Measurements from ENCODE around the gene MKLN1.

MKLN1 gene

DNA sequence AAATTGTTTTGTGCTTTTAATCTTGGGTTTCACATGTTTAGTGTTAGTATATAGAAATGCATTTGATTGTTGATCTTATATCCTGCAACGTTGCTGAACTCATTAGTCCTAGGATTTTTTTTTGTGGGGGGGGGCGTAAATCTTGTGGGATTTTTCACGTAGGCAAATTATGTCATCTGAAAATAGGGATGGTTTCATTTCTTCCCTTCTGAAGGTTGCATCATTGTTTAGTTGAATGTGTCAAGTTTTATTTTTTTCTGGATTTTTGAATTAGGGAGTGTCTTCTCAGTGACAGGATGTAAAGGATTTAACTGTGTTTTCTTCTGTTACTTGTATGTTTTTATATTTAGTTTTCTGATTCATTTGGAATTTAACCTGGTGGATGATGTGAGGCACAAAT is 26.7 kb downstream of the MKLN1 start:
- DNase-seq (ENCODE audit: low spot score), result no peak

- peak; percentile 30 for DNase-seq (ENCODE audit: low spot score)
Observed at GRCh38 chr7:131355917-131356777, 28.5 kb downstream of the MKLN1 start.

DNA sequence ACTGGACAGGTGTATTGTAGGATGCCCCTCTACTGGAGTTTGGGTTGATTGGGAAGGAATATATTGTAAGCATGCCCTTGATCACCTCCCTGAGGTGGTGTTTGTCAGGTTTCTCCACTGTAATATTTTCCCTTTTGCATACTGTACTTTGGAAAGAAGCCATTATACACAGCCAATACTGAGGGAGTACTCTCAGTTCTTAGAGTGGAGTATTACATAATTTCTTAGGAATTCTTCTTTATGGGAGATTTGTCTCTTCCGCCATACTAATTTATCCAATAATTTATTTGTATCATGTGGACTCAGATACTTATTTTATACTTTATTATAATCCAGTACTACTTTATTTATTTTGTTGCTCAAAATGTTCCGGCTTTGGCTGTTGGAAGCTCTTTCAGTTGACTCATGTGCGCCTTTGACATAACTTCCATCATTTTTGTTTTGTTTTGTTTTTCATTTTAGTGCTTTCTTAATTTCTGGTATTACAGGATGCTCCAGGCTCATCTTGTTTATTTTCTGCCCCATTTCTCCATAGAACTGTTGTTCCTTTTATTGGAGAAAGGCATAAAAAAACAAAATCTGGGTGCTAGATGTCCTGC is 29.7 kb downstream of the MKLN1 start:
- no peak for DNase-seq (ENCODE audit: low spot score)

DNA sequence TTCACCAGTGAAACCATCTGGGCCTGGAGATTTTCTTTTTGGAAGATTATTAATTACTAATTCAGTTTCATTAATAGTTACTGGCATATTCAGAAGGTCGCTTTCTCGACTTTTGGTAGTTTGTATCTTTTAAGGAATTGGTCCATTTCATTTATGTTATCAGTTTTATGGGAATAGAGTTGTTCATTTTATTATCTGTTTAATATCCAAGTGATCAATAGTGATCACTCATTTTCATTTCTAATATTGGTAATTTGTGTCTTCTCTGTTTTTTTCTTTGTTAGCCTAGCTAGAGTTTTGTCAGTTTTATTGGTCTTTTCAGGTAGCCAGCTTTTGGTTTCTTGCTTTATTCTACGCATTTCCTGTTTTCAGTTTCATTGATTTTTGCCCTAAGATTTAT is 31.0 kb downstream of the MKLN1 start:
- no peak for DNase-seq (ENCODE audit: low spot score)

DNA sequence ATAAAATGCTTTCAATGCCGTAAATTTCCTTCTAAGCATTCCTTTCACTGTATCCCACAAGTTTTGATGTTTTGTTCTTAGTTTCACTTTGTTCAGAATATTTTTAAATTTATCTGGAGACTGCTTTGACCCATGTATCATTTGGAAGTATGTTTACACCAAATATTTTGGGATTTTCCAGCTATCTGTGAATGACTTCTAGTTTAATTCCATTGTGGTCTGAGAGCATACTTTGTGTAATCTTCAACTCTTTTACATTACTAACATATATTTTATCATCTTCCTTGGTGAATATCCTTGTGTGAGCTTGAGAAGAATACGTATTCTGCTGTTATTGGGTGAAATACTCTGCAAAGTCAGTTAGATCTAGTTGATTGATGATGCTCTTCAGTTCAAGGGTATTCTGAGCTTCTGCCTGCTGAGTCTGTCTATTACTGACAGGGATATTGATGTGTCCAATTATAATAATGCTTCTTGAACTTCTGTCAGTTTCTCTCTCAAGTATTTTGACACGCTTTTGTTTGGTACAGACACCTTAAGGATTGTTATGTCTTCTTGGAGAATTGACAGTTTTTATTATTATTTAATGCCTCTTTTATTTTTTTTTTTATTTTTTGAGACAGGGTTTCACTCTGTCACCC is 31.6 kb downstream of the MKLN1 start:
- DNase-seq (ENCODE audit: low spot score), result no peak

GRCh38 chr7:131363719-131364118 is 36.0 kb downstream of the MKLN1 start:
- DNase-seq (ENCODE audit: low spot score), result no peak

DNA sequence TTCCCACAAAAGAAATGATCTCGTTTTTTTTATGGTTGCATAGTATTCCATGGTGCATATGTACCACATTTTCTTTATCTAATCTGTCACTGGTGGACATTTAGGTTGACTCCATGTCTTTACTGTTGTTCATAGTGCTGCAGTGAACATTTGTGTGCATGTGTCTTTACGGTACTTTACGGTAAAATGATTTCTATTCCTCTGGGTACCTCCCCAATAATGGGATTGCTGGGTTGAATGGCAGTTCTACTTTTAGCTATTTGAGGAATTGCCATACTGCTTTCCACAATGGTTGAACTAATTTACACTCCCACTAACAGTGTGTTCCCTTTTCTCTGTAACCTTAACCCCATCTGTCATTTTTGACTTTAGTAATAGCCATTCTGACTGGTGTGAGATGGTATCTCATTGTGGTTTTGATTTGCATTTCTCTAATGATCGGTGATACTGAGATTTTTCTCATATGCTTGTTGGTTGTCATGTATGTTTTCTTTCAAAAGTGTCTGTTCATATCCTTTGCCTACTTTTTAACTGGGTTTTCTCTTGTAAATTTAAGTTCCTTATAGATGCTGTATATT is 37.2 kb downstream of the MKLN1 start:
- DNase-seq (ENCODE audit: low spot score), result no peak

GRCh38 chr7:131365838-131366237 is 38.2 kb downstream of the MKLN1 start:
- no peak for DNase-seq (ENCODE audit: low spot score)

DNA sequence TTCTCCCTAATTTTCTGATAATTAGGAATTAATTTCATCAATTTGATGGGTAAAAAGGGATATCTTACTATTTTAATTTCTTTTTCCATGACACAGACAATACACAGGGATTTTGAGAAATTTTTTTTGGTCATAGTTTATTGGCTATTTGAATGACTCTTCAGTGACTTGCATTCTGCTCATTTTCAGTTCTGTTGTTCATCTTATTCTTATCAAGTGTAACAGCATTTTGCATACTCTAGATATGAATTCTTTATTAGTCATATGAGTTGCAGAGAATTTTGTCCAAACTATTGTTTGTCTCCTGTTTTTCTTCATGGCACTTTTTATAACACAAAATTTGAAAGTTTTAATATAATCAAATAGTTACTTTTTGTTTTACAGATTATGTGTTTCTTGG is 41.7 kb downstream of the MKLN1 start:
- no peak for DNase-seq (ENCODE audit: low spot score)

DNA sequence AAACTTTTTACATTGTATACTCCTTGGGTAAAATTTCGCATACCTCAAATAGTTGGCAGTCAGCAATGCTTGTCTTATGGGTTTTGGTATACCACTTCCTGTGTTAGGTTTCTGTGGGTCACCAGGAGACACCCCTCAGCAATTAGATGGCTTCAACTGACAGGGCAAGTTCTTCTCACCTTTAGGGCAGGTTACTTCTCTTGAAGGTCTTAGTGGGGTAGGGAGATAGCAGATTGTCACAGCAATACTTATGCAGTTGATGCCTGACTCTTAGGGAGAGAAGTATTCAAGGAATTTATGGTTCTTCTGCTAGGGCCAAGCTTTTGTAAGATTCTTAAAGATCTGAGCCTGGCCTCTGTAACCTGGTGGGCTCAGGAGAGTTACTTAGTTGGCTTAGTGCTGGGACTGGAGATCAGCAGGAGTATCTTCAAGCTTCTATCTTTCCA is 42.9 kb downstream of the MKLN1 start:
- DNase-seq (ENCODE audit: low spot score), result no peak

GRCh38 chr7:131371411-131371810 is 43.7 kb downstream of the MKLN1 start:
- no peak for DNase-seq (ENCODE audit: low spot score)

- no peak for DNase-seq (ENCODE audit: low spot score)
Observed at GRCh38 chr7:131372554-131372953, 44.9 kb downstream of the MKLN1 start.

DNA sequence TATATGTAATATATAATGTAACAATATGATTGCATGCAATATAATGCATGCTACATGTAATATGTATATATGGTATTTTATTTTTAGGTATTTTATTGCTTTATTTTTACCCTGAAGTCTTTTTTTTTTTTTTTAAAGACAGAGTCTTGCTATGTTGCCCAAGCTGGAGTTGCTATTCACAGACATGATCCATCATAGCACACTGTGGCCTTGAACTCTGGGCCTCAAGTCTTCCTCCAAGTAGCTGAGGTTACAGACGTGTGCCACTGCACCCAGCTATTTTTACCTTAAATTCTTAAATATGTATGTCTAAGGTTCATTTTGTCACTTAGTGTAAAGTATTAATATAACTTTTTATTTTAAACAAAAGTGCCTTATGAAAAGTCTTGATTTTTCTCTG is 47.1 kb downstream of the MKLN1 start:
- DNase-seq (ENCODE audit: low spot score), result no peak

GRCh38 chr7:131381069-131381838 is 53.6 kb downstream of the MKLN1 start:
- no peak for DNase-seq (ENCODE audit: low spot score)

GRCh38 chr7:131383417-131384285 is 56.0 kb downstream of the MKLN1 start:
- no peak for DNase-seq (ENCODE audit: low spot score)

DNA sequence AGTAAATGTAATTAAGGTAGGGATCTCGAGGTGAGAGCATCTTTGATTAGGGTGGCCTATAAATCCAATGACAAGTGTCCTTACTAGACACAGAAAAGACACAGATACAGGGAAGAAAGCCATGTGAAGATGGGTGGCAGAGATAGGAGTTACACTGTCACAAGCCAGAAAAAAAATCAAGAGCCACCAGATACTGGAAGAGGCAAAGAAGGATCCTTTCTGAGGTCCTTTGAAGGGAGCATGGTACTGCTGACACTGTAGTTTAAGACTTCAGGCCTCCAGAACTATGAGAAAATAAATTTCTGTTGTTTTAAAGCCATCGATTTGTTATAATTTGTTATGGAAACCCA is 56.6 kb downstream of the MKLN1 start:
- no peak for DNase-seq (ENCODE audit: low spot score)

DNA sequence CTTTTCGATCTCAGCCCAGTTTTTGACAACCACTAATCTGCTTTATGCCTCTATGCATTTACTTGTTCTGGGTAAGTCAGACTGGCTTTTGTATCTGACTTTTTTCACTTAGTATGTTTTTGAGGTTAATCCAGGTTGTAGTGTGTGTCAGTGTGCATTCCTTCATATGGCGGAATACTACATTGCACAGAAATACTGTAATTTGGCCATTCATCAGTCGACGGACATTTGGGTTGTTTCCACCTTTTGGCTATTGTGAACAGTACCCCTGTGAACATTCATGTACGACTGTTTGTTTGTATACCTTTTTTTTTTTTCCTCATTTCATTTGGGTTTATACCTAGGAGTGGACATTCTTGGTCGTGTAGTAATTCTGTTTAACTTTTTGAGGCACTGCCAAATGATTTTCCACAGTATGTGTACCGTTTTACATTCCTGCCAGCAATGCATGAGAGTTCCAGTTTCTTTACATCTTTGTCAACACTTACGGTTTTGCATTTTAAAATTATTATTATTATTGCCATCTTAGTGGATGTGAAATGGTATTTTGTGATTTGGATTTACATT is 57.4 kb downstream of the MKLN1 start:
- DNase-seq (ENCODE audit: low spot score), result no peak

- no peak for DNase-seq (ENCODE audit: low spot score)
Observed at GRCh38 chr7:131388126-131388525, 60.5 kb downstream of the MKLN1 start.

DNA sequence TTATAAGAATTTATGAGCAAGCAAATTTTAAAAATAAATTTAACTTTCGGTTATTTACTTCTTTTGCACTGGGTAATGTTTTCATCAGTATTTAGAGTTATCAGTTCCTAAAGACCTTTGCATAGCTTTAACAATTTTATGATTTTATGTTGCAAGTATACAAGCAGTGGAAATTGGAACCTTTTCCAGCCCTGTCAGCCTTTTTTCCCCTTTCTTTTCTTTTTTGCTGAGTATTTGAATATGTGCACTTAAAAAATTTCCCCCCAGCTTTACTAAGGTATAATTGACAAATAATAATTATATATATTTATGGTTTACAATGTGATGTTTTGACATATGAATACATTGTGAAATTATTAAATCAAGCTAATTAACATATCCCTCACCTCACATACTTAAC is 62.6 kb downstream of the MKLN1 start:
- no peak for DNase-seq (ENCODE audit: low spot score)

DNA sequence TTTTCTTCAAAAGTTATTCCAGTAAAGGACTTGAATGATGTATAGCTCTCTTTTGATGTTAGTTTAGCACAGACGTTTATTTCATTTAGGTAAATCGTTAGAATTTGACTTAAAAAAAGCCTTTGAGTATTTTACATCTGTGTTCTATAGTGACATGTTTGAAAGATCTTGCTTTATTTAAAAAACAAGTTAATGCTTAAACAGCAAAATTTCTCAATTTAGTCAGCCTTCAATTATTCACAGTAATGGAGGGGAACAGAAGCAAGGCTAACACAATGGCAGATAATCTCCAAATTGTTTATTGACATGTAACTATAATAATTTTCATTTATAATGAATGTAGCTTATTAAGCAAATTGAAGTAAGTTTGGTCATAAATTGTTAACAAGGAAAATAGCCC is 63.5 kb downstream of the MKLN1 start:
- DNase-seq (ENCODE audit: low spot score), result no peak

GRCh38 chr7:131400681-131401176 is 73.1 kb downstream of the MKLN1 start:
- peak; percentile 29 for DNase-seq (ENCODE audit: low spot score)
